Mucosa of descending colon (tissue), 3 donors: ENCODE results near the gene MVB12B. TPM values are rescaled to one million over a fixed set of nuclear protein-coding genes. Genes with fewer than 3 reads are reported as not detected.

ENCODE experiments used
- ATAC-seq: fragments of 200-7000 bp; cut with Tn5 transposase; one replicate; pipeline ENCODE4 v1.9.1; 2020; ENCODE audit warnings: mild to moderate bottlenecking, moderate library complexity
- DNase-seq, 3 donors: peaks; one replicate each; pipeline ENCODE4 v3.0.0-alpha.2; 2020
- H3K36me3 ChIP-seq: fragments of 200-600 bp; one replicate; pipeline ENCODE4 v1.8.0; 2021; ENCODE audit warnings: low read depth, mild to moderate bottlenecking
- H3K4me1 ChIP-seq: fragments of 200-600 bp; one replicate; pipeline ENCODE4 v1.8.0; 2021; ENCODE audit warnings: low read depth, mild to moderate bottlenecking
- H3K4me3 ChIP-seq: fragments of 200-600 bp; one replicate; pipeline ENCODE4 v1.8.0; 2021; ENCODE audit warnings: mild to moderate bottlenecking
- H3K9me3 ChIP-seq: fragments of 200-600 bp; one replicate; pipeline ENCODE4 v1.8.0; 2021; ENCODE audit warnings: mild to moderate bottlenecking
- CTCF ChIP-seq: fragments of 200-600 bp; IDR thresholded peaks from one replicate; pipeline ENCODE4 v1.8.0; 2022; ENCODE audit warnings: antibody characterized with exemption, mild to moderate bottlenecking
- intact Hi-C, 2 donors: fragments of 100-400 bp; cut with DNase I in 1 of 2; cut with micrococcal nuclease in 1 of 2; formaldehyde crosslinking; loops; one replicate each; pipeline versions ENCODE4 v1.11.0 to v1.11.1; 2022; cut with DNase I, micrococcal nuclease
- total RNA-seq, 3 donors: library from RNA; stranded (reverse); fragmentation: NEBNext Ultra II Directional in 2 of 3; extraction: Animal tissue kit (Norgen Biotek cat#: 25700) in 2 of 3; gene quantifications; one replicate each; pipeline versions ENCODE4 v1.2.1 to v1.2.4, GENCODE V29; 2021 to 2023
- donor health status: DM: no; HTN: no; CAD: no; lungs with moderate emphysema.
- donor health status: DM: no; HTN: no; CAD: no.
- donor health status: DM: no; HTN: yes; CAD: no.

MVB12B gene
- total RNA-seq, 3 donors from 2014 or later, result 16.8 to 26.4 (median 21.6) TPM

GRCh38 chr9:126421567-126422428 lies 95.2 kb downstream of the MVB12B start:
- TF ChIP-seq CTCF, result no peak
- H3K9me3 ChIP-seq, result no peaks in the 10 kb centered on the region
- intact Hi-C loops, result no loop called here
- DNase-seq (no peak), ATAC-seq (no peak)
- no peaks in the 10 kb centered on the region for H3K36me3 ChIP-seq
- no peak overlapping the region for H3K4me3 ChIP-seq
- H3K4me1 ChIP-seq, result peaks cover 3% of the 10 kb centered on the region

GRCh38 chr9:126423142-126423915 lies 96.7 kb downstream of the MVB12B start:
- TF ChIP-seq CTCF, result no peak
- DNase-seq (no peak), ATAC-seq (no peak)
- intact Hi-C loops, result no loop called here
- no peaks in the 10 kb centered on the region for H3K9me3 ChIP-seq
- H3K4me1 ChIP-seq, result peaks cover 3% of the 10 kb centered on the region
- no peak overlapping the region for H3K4me3 ChIP-seq
- no peaks in the 10 kb centered on the region for H3K36me3 ChIP-seq

- TF ChIP-seq CTCF, result no peak
- peaks cover 3% of the 10 kb centered on the region for H3K4me1 ChIP-seq
- H3K36me3 ChIP-seq, result no peaks in the 10 kb centered on the region
- H3K9me3 ChIP-seq, result no peaks in the 10 kb centered on the region
- intact Hi-C loops, result no loop called here
- no peak for DNase-seq
- no peak overlapping the region for H3K4me3 ChIP-seq
- no peak for ATAC-seq
Observed at GRCh38 chr9:126423916-126424185, 97.2 kb downstream of the MVB12B start.

GRCh38 chr9:126424511-126424910 lies 97.9 kb downstream of the MVB12B start:
- Histone ChIP-seq H3K9me3 (no peaks in the 10 kb centered on the region), H3K4me1 (peaks cover 3% of the 10 kb centered on the region), H3K36me3 (no peaks in the 10 kb centered on the region), H3K4me3 (no peak overlapping the region)
- DNase-seq (no peak), ATAC-seq (no peak)
- no peak for TF ChIP-seq CTCF
- intact Hi-C loops, result no loop called here

- Histone ChIP-seq H3K36me3 (no peaks in the 10 kb centered on the region), H3K9me3 (no peaks in the 10 kb centered on the region), H3K4me1 (no peaks in the 10 kb centered on the region), H3K4me3 (no peak overlapping the region)
- intact Hi-C loops, result no loop called here
- ATAC-seq (no peak), DNase-seq (no peak)
- no peak for TF ChIP-seq CTCF
Observed at GRCh38 chr9:126428534-126429175, 102.0 kb downstream of the MVB12B start.
